ENCODE results near the gene KRTAP10-5. TPM values are rescaled to one million over a fixed set of nuclear protein-coding genes. Genes with fewer than 3 reads are reported as not detected.

Gene KRTAP10-5
- total RNA-seq, 1 experiment from 2014 or later, result not detected

DNA sequence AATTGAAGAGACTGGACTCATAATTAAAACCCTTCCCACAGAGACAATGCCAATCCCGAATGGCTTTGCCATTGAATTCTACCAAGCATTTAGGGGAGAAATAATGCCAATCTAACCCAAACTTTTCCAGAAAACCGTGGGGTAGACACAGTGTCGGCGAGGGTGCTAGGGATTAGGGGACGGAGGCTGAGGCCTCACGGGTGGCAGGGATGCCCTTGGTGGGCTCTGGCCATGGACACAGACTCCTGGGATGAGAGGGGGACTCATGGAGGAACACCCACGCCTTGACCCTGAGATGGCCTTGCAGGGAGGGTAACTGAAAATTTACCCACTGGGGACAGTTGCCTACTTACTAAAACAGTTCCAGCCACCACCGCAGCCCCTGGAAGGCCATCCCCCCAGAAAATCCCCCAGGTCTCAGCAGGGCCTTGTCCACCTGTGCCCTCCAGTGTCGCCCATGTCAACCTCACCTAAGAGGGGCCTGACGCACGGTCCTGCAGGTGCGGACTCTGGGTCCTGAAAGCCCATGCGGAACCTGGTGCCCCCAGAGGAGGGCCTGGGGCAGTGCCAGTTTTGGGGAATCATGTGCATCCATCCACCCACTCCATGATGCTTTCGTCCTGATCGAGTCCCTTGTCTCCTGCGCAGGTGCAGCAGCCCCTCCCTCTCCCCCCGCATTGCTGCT is 1.9 kb downstream of the KRTAP10-5 start:
- Mint-ChIP-seq H3K27ac (no peak overlapping the region), H3K4me1 (peaks cover 17% of the 10 kb centered on the region), H3K9me3 (peaks cover 33% of the 10 kb centered on the region), H3K36me3 (peaks cover 21% of the 10 kb centered on the region), H3K4me3 (no peak overlapping the region), H3K27me3 (ENCODE audit: low read depth) (no peaks in the 10 kb centered on the region; the same call in 1 of the 2 replicates)
- DNase-seq (ENCODE audit: low spot score) (no peak), ATAC-seq (no peak)
- ChIA-PET CTCF (interaction anchor here (2.2 kb wide), 1 partner anchor 215 kb away, joined by 9 read pairs; no protein-coding TSS in a partner anchor), POLR2A (no interaction called here)
- TF ChIP-seq, protein P1, sequence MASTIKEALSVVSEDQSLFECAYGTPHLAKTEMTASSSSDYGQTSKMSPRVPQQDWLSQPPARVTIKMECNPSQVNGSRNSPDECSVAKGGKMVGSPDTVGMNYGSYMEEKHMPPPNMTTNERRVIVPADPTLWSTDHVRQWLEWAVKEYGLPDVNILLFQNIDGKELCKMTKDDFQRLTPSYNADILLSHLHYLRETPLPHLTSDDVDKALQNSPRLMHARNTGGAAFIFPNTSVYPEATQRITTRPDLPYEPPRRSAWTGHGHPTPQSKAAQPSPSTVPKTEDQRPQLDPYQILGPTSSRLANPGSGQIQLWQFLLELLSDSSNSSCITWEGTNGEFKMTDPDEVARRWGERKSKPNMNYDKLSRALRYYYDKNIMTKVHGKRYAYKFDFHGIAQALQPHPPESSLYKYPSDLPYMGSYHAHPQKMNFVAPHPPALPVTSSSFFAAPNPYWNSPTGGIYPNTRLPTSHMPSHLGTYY (CRISPR knock-in tag; IDR thresholded peaks at IDR 0.05), result no peak
- TF ChIP-seq, protein P2, sequence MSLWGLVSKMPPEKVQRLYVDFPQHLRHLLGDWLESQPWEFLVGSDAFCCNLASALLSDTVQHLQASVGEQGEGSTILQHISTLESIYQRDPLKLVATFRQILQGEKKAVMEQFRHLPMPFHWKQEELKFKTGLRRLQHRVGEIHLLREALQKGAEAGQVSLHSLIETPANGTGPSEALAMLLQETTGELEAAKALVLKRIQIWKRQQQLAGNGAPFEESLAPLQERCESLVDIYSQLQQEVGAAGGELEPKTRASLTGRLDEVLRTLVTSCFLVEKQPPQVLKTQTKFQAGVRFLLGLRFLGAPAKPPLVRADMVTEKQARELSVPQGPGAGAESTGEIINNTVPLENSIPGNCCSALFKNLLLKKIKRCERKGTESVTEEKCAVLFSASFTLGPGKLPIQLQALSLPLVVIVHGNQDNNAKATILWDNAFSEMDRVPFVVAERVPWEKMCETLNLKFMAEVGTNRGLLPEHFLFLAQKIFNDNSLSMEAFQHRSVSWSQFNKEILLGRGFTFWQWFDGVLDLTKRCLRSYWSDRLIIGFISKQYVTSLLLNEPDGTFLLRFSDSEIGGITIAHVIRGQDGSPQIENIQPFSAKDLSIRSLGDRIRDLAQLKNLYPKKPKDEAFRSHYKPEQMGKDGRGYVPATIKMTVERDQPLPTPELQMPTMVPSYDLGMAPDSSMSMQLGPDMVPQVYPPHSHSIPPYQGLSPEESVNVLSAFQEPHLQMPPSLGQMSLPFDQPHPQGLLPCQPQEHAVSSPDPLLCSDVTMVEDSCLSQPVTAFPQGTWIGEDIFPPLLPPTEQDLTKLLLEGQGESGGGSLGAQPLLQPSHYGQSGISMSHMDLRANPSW (CRISPR knock-in tag; conservative IDR thresholded peaks at IDR 0.05; ENCODE audit: low read depth), result no peak
- TF ChIP-seq SOX15 (CRISPR knock-in tag; IDR thresholded peaks at IDR 0.05) (no peak), ESRRA (CRISPR knock-in tag; IDR thresholded peaks at IDR 0.05; ENCODE audit: borderline replicate concordance) (no peak), JUN (CRISPR knock-in tag; IDR thresholded peaks at IDR 0.05) (no peak)
- TF ChIP-seq, protein P3, sequence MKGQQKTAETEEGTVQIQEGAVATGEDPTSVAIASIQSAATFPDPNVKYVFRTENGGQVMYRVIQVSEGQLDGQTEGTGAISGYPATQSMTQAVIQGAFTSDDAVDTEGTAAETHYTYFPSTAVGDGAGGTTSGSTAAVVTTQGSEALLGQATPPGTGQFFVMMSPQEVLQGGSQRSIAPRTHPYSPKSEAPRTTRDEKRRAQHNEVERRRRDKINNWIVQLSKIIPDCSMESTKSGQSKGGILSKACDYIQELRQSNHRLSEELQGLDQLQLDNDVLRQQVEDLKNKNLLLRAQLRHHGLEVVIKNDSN (CRISPR knock-in tag; IDR thresholded peaks at IDR 0.05), result no peak
- TF ChIP-seq, protein P4, sequence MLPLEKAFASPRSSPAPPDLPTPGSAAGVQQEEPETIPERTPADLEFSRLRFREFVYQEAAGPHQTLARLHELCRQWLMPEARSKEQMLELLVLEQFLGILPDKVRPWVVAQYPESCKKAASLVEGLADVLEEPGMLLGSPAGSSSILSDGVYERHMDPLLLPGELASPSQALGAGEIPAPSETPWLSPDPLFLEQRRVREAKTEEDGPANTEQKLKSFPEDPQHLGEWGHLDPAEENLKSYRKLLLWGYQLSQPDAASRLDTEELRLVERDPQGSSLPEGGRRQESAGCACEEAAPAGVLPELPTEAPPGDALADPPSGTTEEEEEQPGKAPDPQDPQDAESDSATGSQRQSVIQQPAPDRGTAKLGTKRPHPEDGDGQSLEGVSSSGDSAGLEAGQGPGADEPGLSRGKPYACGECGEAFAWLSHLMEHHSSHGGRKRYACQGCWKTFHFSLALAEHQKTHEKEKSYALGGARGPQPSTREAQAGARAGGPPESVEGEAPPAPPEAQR (CRISPR knock-in tag; IDR thresholded peaks at IDR 0.05), result no peak

DNA sequence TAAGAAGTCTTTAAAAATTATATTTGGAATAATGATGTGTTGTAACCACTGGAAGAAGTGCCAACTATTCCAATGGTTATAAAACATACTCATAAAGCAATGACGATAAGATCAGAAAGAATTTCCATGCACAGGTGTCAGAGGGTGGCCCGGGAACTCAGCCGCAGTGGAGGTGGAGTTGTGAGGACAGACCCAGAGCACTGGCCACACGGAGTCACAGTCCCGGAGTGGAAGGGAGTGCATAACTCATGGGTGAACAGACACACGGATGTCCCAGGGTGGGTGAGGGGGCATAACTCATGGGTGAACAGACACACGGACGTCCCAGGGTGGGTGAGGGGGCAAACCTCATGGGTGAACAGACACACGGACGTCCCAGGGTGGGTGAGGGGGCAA is 4.4 kb downstream of the KRTAP10-5 start:
- Mint-ChIP-seq H3K9me3 (peaks cover 33% of the 10 kb centered on the region), H3K4me1 (peaks cover 17% of the 10 kb centered on the region), H3K4me3 (no peak overlapping the region), H3K27ac (no peak overlapping the region), H3K27me3 (ENCODE audit: low read depth) (peaks cover 6% of the 10 kb centered on the region), H3K36me3 (peaks cover 25% of the 10 kb centered on the region)
- TF ChIP-seq RELA (CRISPR knock-in tag; IDR thresholded peaks at IDR 0.05; ENCODE audit: borderline replicate concordance) (no peak), SMAD4 (CRISPR knock-in tag; IDR thresholded peaks at IDR 0.05) (no peak), JUN (CRISPR knock-in tag; IDR thresholded peaks at IDR 0.05) (no peak)
- ATAC-seq (no peak), DNase-seq (ENCODE audit: low spot score) (no peak)
- CTCF ChIA-PET, result no interaction called here
- POLR2A ChIA-PET, result no interaction called here

DNA sequence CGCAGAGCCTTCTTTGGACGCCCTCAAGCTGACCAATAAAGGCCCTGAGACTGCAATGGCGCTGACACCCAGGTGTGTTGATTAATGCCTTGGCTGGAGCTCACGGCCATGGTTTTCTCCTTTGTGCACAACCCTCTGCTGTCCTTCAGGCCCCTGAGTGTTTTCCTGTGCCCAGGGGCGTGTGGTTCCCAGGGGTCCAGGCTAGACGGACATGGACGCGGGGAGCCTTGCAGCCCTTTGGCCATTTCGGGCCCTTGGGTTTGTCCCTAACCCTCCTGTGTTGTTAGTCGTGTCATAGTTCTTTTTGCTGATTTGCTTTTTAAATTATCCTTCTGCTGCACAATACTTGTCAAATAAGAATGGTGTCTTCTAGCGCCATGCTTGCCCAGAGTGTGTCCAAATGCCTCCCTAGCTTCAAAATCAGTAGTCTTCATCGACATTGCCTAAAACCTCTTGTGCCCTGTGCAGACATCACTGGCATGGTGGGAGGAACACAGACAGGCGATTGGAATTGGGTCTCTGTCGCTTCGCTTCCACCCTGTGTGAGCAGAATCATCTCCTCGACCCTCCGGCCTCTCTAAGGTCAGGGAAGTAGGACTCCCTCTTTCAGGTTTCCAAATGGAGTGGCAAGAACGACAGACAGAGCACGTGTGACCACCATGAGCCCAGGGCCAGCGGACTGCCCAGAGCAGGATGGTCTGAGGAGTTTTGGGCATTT is 4.9 kb downstream of the KRTAP10-5 start:
- H3K4me3 Mint-ChIP-seq, result no peak overlapping the region
- DNase-seq (ENCODE audit: low spot score) (no peak), ATAC-seq (no peak)
- H3K9me3 Mint-ChIP-seq, result peaks cover 37% of the 10 kb centered on the region
- POLR2A ChIA-PET, result no interaction called here
- H3K4me1 Mint-ChIP-seq, result peaks cover 16% of the 10 kb centered on the region
- no peak for TF ChIP-seq ZNF416 (CRISPR knock-in tag; IDR thresholded peaks at IDR 0.05)
- TF ChIP-seq CBFB (CRISPR knock-in tag; IDR thresholded peaks at IDR 0.05; ENCODE audit: low read depth), result no peak
- TF ChIP-seq JUN (CRISPR knock-in tag; IDR thresholded peaks at IDR 0.05), result no peak
- TF ChIP-seq, protein P3 (CRISPR knock-in tag; IDR thresholded peaks at IDR 0.05), result no peak
- H3K36me3 Mint-ChIP-seq, result peaks cover 29% of the 10 kb centered on the region
- peaks cover 6% of the 10 kb centered on the region for H3K27me3 Mint-ChIP-seq (ENCODE audit: low read depth)
- H3K27ac Mint-ChIP-seq, result 0 out of 2 replicates have a peak overlapping the region, but pooled peaks have one; percentile 11
- CTCF ChIA-PET, result interaction anchor here (0.7 to 2.1 kb wide), 5 partner anchors 65 to 218 kb away, joined by 3 to 8 read pairs (median 5); no protein-coding TSS in a partner anchor
